H1 (cell line): ENCODE results near the gene GPR18.

Experiments used
- CEBPB ChIP-seq: IDR thresholded peaks from 2 replicates; pipeline ENCODE4 v1.6.1; 2012; ENCODE audit warnings: low read depth, low read length
- CTBP2 ChIP-seq: IDR thresholded peaks from 2 replicates; pipeline ENCODE4 v1.7.0; 2011; ENCODE audit warnings: borderline replicate concordance, mild to moderate bottlenecking, moderate library complexity, mixed read lengths, low read length; ENCODE audit not compliant: insufficient read depth, insufficient read length
- EZH2 ChIP-seq: fragments of 200-600 bp; sonication (generic); IDR thresholded peaks from 2 replicates; pipeline ENCODE4 v1.7.1; 2012; ENCODE audit warnings: low read depth, mild to moderate bottlenecking, moderate library complexity, low read length, inconsistent platforms; ENCODE audit not compliant: severe bottlenecking
- GABPA ChIP-seq: IDR thresholded peaks from 2 replicates; pipeline ENCODE4 v1.6.1; 2011; ENCODE audit warnings: mild to moderate bottlenecking, low read length, moderate library complexity, borderline replicate concordance; ENCODE audit not compliant: insufficient read depth
- MAFK ChIP-seq: IDR thresholded peaks from 2 replicates; pipeline ENCODE4 v1.6.1; 2012; ENCODE audit warnings: low read depth, mild to moderate bottlenecking, improper control_type of control experiment, low read length
- POLR2AphosphoS5 ChIP-seq: IDR thresholded peaks from 2 replicates; pipeline ENCODE4 v1.6.1; 2011; ENCODE audit warnings: low read depth, low read length
- RAD21 ChIP-seq, 2 experiments: IDR thresholded peaks in 1 of 2; conservative IDR thresholded peaks in 1 of 2; 2 replicates each; pipeline ENCODE4 v1.6.1; 2011; ENCODE audit warnings: low read depth in 2 of 2, low read length in 2 of 2, improper control_type of control experiment in 1 of 2, inconsistent platforms in 1 of 2, mild to moderate bottlenecking in 1 of 2, moderate library complexity in 1 of 2
- SP4 ChIP-seq: IDR thresholded peaks from 2 replicates; pipeline ENCODE4 v1.6.1; 2012; ENCODE audit warnings: low read length, inconsistent platforms
- TAF1 ChIP-seq: IDR thresholded peaks from 2 replicates; pipeline ENCODE4 v1.6.1; 2011; ENCODE audit warnings: mild to moderate bottlenecking, low read depth, low read length
- TF ChIP-seq, protein P1 (sequence below), 3 experiments: IDR thresholded peaks; 1 replicate in 2 of 3; 2 replicates in 1 of 3; pipeline versions ENCODE4 v1.5.1 to v1.6.1; 2011; ENCODE audit warnings: low read length in 3 of 3, mild to moderate bottlenecking in 3 of 3, inconsistent platforms in 2 of 3, low read depth in 1 of 3, moderate library complexity in 1 of 3; ENCODE audit not compliant: insufficient read depth in 1 of 3; ENCODE audit errors: control extremely low read depth in 1 of 3
- TF ChIP-seq, protein P2 (sequence below): IDR thresholded peaks from 2 replicates; pipeline ENCODE4 v1.6.1; 2012; ENCODE audit warnings: inconsistent platforms
- TF ChIP-seq, protein P3 (sequence below): fragments of 300-600 bp; sonication (generic); IDR thresholded peaks from 2 replicates; pipeline ENCODE4 v1.7.1; 2012; ENCODE audit warnings: low read length, moderate library complexity, mild to moderate bottlenecking, inconsistent platforms; ENCODE audit not compliant: insufficient replicate concordance
- TF ChIP-seq, protein P4 (sequence below): IDR thresholded peaks from 2 replicates; pipeline ENCODE4 v1.6.1; 2011; ENCODE audit warnings: low read depth, mild to moderate bottlenecking, low read length; ENCODE audit not compliant: insufficient read depth

DNA sequence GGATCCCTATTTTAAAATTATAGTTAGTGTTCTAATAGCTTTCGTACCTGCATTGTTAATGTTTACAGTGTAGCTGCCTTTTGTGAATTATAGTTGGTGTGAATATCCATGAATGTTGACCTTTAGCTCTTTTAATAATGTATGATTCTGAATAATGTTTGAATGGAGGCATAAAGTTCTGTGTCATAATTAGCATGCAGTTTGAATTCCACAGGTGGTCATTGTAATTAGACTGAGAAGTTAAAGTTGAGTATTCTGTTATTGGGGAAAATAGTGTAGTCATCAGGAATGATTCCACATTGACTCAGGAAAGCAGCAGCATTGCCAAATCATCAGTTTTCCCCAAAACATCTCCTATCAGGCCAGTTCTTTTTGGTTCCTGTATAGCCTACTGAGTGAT lies 12.1 kb downstream of the GPR18 start:
- TF ChIP-seq, protein P1, sequence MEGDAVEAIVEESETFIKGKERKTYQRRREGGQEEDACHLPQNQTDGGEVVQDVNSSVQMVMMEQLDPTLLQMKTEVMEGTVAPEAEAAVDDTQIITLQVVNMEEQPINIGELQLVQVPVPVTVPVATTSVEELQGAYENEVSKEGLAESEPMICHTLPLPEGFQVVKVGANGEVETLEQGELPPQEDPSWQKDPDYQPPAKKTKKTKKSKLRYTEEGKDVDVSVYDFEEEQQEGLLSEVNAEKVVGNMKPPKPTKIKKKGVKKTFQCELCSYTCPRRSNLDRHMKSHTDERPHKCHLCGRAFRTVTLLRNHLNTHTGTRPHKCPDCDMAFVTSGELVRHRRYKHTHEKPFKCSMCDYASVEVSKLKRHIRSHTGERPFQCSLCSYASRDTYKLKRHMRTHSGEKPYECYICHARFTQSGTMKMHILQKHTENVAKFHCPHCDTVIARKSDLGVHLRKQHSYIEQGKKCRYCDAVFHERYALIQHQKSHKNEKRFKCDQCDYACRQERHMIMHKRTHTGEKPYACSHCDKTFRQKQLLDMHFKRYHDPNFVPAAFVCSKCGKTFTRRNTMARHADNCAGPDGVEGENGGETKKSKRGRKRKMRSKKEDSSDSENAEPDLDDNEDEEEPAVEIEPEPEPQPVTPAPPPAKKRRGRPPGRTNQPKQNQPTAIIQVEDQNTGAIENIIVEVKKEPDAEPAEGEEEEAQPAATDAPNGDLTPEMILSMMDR (IDR thresholded peaks at IDR 0.05; ENCODE audit: control extremely low read depth in 1 of 3, insufficient read depth in 1 of 3, low read depth in 1 of 3, low read length in 3 of 3), result no peak
- no peak for TF ChIP-seq TAF1
- no peak for TF ChIP-seq CTBP2
- no peak for TF ChIP-seq GABPA
- TF ChIP-seq, protein P2, sequence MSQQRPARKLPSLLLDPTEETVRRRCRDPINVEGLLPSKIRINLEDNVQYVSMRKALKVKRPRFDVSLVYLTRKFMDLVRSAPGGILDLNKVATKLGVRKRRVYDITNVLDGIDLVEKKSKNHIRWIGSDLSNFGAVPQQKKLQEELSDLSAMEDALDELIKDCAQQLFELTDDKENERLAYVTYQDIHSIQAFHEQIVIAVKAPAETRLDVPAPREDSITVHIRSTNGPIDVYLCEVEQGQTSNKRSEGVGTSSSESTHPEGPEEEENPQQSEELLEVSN, result no peak
- TF ChIP-seq, protein P3, sequence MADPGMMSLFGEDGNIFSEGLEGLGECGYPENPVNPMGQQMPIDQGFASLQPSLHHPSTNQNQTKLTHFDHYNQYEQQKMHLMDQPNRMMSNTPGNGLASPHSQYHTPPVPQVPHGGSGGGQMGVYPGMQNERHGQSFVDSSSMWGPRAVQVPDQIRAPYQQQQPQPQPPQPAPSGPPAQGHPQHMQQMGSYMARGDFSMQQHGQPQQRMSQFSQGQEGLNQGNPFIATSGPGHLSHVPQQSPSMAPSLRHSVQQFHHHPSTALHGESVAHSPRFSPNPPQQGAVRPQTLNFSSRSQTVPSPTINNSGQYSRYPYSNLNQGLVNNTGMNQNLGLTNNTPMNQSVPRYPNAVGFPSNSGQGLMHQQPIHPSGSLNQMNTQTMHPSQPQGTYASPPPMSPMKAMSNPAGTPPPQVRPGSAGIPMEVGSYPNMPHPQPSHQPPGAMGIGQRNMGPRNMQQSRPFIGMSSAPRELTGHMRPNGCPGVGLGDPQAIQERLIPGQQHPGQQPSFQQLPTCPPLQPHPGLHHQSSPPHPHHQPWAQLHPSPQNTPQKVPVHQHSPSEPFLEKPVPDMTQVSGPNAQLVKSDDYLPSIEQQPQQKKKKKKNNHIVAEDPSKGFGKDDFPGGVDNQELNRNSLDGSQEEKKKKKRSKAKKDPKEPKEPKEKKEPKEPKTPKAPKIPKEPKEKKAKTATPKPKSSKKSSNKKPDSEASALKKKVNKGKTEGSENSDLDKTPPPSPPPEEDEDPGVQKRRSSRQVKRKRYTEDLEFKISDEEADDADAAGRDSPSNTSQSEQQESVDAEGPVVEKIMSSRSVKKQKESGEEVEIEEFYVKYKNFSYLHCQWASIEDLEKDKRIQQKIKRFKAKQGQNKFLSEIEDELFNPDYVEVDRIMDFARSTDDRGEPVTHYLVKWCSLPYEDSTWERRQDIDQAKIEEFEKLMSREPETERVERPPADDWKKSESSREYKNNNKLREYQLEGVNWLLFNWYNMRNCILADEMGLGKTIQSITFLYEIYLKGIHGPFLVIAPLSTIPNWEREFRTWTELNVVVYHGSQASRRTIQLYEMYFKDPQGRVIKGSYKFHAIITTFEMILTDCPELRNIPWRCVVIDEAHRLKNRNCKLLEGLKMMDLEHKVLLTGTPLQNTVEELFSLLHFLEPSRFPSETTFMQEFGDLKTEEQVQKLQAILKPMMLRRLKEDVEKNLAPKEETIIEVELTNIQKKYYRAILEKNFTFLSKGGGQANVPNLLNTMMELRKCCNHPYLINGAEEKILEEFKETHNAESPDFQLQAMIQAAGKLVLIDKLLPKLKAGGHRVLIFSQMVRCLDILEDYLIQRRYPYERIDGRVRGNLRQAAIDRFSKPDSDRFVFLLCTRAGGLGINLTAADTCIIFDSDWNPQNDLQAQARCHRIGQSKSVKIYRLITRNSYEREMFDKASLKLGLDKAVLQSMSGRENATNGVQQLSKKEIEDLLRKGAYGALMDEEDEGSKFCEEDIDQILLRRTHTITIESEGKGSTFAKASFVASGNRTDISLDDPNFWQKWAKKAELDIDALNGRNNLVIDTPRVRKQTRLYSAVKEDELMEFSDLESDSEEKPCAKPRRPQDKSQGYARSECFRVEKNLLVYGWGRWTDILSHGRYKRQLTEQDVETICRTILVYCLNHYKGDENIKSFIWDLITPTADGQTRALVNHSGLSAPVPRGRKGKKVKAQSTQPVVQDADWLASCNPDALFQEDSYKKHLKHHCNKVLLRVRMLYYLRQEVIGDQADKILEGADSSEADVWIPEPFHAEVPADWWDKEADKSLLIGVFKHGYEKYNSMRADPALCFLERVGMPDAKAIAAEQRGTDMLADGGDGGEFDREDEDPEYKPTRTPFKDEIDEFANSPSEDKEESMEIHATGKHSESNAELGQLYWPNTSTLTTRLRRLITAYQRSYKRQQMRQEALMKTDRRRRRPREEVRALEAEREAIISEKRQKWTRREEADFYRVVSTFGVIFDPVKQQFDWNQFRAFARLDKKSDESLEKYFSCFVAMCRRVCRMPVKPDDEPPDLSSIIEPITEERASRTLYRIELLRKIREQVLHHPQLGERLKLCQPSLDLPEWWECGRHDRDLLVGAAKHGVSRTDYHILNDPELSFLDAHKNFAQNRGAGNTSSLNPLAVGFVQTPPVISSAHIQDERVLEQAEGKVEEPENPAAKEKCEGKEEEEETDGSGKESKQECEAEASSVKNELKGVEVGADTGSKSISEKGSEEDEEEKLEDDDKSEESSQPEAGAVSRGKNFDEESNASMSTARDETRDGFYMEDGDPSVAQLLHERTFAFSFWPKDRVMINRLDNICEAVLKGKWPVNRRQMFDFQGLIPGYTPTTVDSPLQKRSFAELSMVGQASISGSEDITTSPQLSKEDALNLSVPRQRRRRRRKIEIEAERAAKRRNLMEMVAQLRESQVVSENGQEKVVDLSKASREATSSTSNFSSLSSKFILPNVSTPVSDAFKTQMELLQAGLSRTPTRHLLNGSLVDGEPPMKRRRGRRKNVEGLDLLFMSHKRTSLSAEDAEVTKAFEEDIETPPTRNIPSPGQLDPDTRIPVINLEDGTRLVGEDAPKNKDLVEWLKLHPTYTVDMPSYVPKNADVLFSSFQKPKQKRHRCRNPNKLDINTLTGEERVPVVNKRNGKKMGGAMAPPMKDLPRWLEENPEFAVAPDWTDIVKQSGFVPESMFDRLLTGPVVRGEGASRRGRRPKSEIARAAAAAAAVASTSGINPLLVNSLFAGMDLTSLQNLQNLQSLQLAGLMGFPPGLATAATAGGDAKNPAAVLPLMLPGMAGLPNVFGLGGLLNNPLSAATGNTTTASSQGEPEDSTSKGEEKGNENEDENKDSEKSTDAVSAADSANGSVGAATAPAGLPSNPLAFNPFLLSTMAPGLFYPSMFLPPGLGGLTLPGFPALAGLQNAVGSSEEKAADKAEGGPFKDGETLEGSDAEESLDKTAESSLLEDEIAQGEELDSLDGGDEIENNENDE, result no peak
- no peak for TF ChIP-seq CEBPB
- TF ChIP-seq SP4, result no peak
- TF ChIP-seq, protein P4, sequence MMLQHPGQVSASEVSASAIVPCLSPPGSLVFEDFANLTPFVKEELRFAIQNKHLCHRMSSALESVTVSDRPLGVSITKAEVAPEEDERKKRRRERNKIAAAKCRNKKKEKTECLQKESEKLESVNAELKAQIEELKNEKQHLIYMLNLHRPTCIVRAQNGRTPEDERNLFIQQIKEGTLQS, result no peak
- no peak for TF ChIP-seq RAD21 (IDR thresholded peaks at IDR 0.05 in 1 of 2, conservative IDR thresholded peaks at IDR 0.05 in 1 of 2; ENCODE audit: low read depth in 2 of 2, low read length in 2 of 2)
- no peak for TF ChIP-seq POLR2AphosphoS5
- TF ChIP-seq EZH2, result no peak
- no peak for TF ChIP-seq MAFK
